HG03025 (cell line): ENCODE measurements around the gene FAM76A.
A peak's percentile ranks its signal among the peaks of the same experiment; 100 is the strongest.

ENCODE experiments used
- ATAC-seq: cut with Tn5 transposase; IDR thresholded peaks from one replicate; pipeline ENCODE4 v1.9.1; 2021; ENCODE audit warnings: mild to moderate bottlenecking, moderate library complexity; ENCODE audit not compliant: unreplicated experiment, low FRiP score

Gene FAM76A

DNA sequence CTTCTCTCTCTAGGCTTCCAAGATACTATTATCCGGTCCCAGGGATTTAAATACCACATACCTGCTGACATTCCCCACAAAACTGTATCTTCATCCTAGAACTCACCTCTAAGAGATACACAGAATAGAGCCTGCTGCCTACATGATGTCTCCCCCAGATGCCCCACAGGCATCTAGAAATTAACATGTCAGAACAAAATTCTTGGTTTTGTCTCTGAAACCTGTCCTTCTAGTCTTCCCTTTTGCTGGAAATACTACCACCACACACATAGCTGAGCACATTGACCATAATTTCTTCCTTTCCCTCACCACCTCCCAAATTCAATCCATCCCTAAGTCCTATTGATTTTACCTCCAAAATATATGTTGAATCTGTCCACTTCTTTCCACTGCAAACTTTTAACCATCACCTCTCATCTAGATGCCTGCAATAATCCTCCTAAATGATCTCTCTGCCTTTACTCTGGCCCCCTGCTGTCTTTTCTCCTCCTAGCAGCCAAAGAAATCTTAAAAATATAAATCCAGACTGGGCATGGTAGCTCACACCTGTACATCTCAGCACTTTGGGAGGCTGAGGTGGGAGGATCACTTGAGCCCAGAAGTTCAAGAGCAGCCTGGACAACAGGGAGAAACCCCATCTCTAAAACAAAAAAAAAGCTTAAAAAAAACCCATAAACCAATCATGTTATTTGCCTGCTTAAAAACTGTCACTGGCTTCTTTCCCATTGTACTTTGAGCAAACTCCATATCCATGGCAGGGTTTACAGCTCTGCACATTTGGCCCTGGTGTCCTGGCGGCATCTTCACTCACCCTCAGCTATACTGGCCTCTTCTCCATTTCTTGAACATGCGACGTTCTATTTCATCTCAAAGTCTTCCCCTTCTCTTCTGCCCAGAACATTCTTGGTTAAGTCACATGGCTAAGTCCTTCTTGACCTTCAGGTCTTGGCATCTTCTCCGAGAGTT, 6.2 kb upstream of the FAM76A start:
- no peak for ATAC-seq

GRCh38 chr1:27724961-27725373, 794 bp upstream of the FAM76A start:
- ATAC-seq, result no peak

DNA sequence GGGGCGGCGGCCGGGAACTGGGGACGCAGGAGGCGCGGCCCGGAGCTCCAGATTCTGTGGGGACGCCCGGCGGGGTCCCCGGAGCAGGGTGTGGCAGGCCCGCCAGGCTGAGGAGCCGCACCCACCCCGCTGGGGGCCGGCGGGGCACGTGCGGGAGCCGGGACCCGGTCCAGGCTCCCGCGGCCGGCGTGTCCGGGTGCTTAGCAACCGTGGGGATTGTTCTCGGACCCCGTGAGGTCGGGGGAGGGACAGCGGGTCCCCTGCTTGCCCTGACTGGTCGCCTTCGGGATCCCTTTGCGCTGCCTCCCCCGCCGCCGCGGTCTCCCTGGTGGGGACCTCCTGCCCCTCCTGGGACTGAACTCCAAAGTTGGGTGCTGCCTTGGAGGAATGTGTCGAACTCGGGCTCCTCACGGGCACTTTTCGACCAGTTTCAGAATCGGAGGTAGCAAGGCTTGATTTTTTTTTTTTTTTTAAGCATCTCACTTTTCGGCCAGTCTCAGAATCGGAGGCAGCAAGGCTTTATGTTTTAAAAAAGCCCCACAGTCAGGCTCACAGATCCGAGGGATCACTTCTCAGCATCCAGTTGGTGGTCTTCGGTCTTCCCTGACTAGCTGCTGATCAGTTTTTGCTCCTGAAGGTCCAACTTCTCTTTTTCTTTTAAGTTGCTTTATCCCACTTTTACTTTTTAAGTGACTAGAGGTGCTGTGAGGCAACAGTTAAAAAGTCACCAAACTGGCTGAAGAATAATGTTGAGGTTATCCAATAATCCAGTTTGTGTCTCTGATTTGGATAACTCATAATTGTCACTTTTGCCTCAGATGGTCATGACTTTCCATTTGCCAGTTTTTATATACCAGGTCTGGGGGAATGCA, 648 bp downstream of the FAM76A start:
- ATAC-seq, result peak; percentile 21

GRCh38 chr1:27727126-27727525, 1.4 kb downstream of the FAM76A start:
- no peak for ATAC-seq

- ATAC-seq, result no peak
These were observed 10.5 kb downstream of the FAM76A start for GRCh38 chr1:27736252-27736651.

- ATAC-seq, result no peak
These were observed 15.4 kb downstream of the FAM76A start for GRCh38 chr1:27741121-27741520.

DNA sequence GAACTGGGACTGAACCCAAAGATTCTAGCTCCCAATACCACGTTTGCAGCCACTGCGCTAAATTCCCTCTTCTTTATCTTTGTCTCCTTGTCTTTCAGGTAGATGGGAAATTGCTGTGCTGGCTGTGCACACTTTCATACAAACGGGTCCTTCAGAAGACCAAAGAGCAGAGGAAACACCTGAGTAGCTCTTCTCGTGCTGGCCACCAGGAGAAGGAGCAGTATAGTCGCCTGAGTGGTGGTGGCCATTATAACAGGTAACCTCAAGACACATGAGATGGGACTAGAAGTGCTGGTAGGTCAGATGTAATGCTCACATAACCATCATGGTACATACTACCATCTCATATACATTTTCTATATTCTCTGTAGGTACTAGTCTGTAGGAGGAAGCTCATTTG, 18.8 kb downstream of the FAM76A start:
- no peak for ATAC-seq

- no peak for ATAC-seq
These were observed 19.7 kb downstream of the FAM76A start for GRCh38 chr1:27745466-27745865.

GRCh38 chr1:27752360-27752759, 26.6 kb downstream of the FAM76A start:
- ATAC-seq, result no peak

GRCh38 chr1:27755286-27755685, 29.5 kb downstream of the FAM76A start:
- no peak for ATAC-seq

- no peak for ATAC-seq
These were observed 30.1 kb downstream of the FAM76A start for GRCh38 chr1:27755865-27756264.

DNA sequence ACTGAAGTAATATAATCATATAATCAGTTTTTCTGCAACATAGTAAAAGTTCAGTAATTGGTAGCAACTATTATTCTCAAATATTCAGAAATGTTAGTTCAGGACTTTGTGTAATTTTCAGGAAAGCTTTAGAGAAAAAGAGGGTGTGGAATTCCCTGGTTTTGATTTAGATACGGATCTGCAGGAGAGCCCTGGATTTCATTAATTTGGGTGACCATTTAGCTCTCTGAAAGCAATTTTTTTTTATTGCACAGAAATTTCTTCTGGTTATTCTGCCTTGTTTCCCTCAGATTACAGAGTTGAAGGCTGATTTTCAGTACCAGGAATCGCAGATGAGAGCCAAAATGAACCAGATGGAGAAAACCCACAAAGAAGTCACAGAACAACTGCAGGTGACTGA, 33.5 kb downstream of the FAM76A start:
- no peak for ATAC-seq

DNA sequence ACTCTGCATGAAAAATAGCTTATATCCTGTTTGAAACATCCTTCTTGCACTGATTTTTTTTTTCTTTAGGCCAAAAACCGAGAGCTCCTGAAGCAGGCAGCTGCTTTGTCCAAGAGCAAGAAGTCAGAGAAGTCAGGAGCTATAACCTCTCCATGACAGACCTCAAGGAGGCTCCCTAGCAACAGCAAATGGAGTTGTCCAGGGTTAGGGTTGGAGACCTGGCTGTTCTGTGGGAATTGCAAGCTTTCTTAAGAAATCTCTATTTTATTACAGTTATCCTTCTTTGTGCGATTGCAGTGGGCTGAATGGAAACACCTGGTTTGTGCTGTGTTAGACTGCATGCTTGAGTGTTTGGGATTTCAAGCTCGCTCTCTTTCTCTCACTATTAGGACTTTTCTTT, 34.7 kb downstream of the FAM76A start:
- ATAC-seq, result no peak

DNA sequence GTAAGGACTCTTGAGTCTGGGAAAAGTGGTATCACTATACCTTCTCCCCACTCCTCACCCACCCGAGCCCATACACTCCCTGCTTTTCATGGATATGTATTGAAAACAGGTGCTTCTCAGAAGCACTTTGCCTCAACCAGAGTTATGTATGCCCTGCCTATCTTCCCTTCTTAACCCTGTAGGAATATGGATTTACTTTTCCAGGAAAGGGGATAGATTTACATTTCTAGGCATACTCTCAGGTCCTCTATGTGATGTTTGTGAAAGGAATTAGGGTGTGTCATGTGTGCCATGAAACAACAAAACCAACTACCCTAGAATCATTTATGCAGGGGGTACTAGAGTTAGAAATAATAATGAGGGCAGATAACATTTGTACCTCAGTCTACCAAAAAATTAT, 36.3 kb downstream of the FAM76A start:
- no peak for ATAC-seq

GRCh38 chr1:27763358-27763757, 37.6 kb downstream of the FAM76A start:
- ATAC-seq, result no peak

DNA sequence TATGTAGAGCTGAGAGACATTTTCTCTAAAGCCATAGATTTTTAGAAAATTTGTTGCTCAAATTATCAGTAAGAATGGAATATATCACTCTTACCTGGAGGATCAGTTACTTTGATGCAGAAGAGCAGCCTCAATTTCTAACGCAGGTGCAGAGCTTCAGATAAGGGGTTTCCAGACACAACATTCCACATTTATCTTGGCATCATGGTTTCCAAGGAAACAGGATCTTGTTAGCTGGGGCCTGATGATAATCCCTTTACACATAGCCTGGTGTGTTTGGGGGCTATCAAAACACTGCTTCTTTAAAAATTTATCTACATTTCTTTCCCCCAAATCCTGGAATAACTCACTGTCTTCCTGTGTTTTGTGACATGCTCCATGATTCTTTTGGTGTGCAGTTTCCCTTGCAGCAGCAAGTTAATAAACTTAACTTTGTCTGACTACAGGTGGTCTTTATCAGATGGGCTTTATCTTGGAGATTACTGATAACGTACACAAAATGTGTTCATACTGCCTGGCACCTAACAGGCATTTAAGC, 44.6 kb downstream of the FAM76A start:
- no peak for ATAC-seq

DNA sequence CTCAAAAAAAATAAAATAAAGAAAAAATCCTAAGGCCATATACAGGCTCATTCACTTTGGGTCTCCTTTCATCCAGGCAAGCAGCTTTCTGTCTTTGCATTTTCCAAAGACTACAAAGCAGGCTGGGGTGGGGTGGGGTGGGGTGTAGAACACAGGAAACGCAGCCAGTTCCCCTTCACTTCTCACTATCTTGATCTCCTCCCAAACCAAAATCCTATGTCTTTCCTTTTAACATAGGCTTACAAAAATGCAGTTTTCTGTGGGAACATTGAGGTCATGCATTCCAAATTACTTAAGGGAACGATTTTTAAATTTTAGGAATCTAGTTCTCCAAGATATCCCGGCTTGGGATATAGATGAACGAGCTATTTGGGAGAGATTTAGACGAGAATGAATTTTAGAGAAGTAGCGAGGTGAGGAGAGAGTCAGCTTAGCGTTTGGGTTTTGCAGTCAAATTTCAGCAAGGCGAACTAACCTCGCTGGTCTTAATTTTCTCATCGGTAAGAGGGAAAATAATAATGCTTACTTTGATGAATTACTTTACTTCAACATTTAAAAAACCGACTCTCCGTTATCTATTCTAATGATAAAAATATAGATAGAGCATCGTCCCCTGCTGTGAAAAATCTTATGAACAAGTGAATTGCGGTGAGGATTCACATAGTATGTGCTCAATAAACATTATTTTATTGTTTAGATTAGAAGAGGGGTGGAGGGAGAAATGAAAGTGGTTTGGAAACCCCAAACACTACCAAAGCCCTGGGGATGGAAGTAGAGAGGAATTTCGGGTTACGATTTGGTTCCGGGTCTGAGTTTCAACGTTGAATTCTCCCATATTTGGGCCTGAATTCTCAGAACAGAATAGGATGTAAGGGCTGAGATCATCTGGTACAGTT, 46.5 kb downstream of the FAM76A start:
- no peak for ATAC-seq

DNA sequence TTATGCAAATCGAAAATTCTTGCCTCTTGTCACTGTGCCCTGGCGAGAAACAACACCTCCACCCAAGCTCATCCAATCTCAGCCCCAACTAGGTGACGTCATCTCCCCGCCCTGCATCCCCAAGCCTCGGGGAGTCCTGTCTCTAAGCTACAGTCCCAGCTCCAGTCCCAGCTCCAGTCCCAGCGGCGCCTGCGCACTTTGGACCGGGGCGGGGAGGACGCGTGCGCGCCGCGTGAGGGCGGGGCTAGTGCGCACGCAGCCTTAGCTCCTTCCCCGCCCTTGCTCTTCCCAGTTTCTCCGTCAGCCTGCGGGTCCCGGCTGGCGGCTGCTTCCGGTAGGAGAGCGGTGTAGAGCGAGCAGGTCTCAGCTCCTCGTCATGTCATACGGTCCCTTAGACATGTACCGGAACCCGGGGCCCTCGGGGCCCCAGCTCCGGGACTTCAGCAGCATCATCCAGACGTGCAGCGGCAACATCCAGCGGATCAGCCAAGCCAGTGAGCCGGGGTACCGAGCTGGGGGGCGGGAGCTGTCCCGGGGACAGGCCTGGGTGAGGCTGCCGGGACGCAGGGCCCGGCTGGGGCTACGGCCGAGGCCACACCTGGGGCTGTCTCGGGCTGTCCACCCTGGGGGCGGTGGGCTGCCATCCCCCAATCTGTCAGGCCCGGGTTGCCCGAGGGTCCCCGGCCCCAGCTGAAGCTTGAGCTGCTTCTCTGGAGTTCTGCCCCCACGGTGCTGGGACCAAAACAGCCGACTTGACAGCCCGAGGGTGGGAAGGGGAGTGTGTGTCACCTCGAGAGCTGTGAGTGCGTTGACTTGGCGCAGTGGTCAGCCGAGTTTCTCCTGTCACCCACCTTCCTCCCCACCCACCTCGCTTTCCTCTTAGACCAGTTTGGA, 47.4 kb downstream of the FAM76A start, which contains the start of gene STX12:
STX12 (plus strand) TSS at position 288 of the 894 bp plus-strand sequence; CDS start at position 377, 89 bp downstream.
- peak; percentile 78 for ATAC-seq
